Measurements from ENCODE around the gene ASAP2. TPM values are rescaled to one million over a fixed set of nuclear protein-coding genes. Genes with fewer than 3 reads are reported as not detected.

The ASAP2 gene
- polyA plus RNA-seq, 3 donors = 0.08 to 1.1 (median 0.20) TPM

DNA sequence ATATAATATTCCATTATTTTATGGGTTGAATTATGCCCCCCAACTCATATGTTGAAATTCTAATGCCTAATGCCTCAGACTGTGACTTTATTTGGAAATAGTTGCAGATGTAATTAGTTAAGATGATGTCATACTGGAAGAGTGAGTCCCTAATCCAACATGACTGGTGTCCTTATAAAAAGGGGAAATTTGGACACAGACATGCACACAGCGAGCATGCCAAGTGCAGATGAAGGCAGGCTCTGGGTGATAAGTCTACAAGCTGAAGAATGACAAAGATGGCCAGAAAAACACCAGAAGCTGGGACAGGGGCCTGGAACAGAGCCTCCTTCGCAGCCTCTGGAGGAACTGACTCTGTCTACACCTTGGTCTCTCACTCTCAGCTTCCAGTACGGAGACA, 10.0 kb upstream of the ASAP2 start:
- H3K4me1 Mint-ChIP-seq = peaks cover 13% of the 10 kb centered on the region
- Histone ChIP-seq H3K4me3 (replicated peaks in 1 of 3; ENCODE audit: low read depth in 2 of 3, low read length in 3 of 3) (no peak overlapping the region), H3K4me2 (replicated peaks; ENCODE audit: extremely low read depth, low read length, poor library complexity, severe bottlenecking) (no peak overlapping the region), H3K36me3 (replicated peaks in 1 of 2; ENCODE audit: control insufficient read depth in 1 of 2, insufficient read depth in 2 of 2, low read length in 2 of 2) (no peaks in the 10 kb centered on the region), H3K9ac (ENCODE audit: insufficient read depth, low read length, poor library complexity, severe bottlenecking) (no peak overlapping the region), H3K9me3 (replicated peaks in 1 of 2; ENCODE audit: control insufficient read depth in 1 of 2, insufficient read depth in 1 of 2, low read length in 2 of 2) (no peaks in the 10 kb centered on the region), H3K79me2 (ENCODE audit: insufficient read depth, low read length) (no peaks in the 10 kb centered on the region), H3K27ac (ENCODE audit: low read depth in 1 of 2, low read length in 2 of 2) (no peak overlapping the region), H3K27me3 (ENCODE audit: control insufficient read depth in 2 of 2, insufficient read depth in 2 of 2, low read length in 2 of 2) (peaks cover 0 to 4% of the 10 kb centered on the region in 2 donors), H4K20me1 (ENCODE audit: insufficient read depth, low read length) (no peaks in the 10 kb centered on the region), H2AFZ (ENCODE audit: insufficient read depth, low read depth, low read length, poor library complexity, severe bottlenecking) (no peak overlapping the region), H3K4me1 (ENCODE audit: control insufficient read depth in 1 of 2, insufficient read depth in 2 of 2, low read length in 2 of 2) (peaks cover 13 to 14% of the 10 kb centered on the region in 2 donors)
- no peak overlapping the region for H3K27ac Mint-ChIP-seq
- intact Hi-C loops (cut with micrococcal nuclease) = no loop called here
- 86% methylated on average over 2 of the region's 3 CpGs for WGBS (ENCODE audit: insufficient coverage)
- peak in 1 of 3 donors; percentile 33 for DNase-seq
- H3K4me3 Mint-ChIP-seq = no peak overlapping the region
- H3K27me3 Mint-ChIP-seq (ENCODE audit: low read depth in 3 of 3) = peaks cover 2 to 7% (median 4%) of the 10 kb centered on the region in 3 donors
- TF ChIP-seq, protein P1, sequence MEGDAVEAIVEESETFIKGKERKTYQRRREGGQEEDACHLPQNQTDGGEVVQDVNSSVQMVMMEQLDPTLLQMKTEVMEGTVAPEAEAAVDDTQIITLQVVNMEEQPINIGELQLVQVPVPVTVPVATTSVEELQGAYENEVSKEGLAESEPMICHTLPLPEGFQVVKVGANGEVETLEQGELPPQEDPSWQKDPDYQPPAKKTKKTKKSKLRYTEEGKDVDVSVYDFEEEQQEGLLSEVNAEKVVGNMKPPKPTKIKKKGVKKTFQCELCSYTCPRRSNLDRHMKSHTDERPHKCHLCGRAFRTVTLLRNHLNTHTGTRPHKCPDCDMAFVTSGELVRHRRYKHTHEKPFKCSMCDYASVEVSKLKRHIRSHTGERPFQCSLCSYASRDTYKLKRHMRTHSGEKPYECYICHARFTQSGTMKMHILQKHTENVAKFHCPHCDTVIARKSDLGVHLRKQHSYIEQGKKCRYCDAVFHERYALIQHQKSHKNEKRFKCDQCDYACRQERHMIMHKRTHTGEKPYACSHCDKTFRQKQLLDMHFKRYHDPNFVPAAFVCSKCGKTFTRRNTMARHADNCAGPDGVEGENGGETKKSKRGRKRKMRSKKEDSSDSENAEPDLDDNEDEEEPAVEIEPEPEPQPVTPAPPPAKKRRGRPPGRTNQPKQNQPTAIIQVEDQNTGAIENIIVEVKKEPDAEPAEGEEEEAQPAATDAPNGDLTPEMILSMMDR (IDR thresholded peaks at IDR 0.05) = no peak
- H3K9me3 Mint-ChIP-seq = peaks cover 0 to 2% (median 0%) of the 10 kb centered on the region in 7 donors
- H3K36me3 Mint-ChIP-seq = no peaks in the 10 kb centered on the region

DNA sequence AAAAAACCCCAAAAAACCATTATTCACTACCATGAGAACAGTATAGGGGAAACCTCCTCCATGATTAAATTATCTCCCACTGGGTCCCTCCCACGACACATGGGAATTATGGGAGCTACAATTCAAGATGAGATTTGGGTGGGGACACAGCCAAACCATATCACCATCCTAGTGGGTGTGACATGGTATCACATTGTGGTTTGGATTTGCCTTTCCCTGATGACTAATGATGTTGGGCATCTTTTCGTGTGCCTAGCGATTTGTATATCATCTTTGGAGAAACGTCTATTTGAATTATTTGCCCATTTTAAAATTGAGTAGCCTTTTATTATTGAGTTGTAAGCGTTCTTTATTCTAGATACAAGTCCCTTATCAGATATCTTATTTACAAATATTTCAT, 8.7 kb upstream of the ASAP2 start:
- no peaks in the 10 kb centered on the region for H3K36me3 Mint-ChIP-seq
- no CpG with 5 or more reads among the region's 5 CpGs for WGBS (ENCODE audit: insufficient coverage)
- no peaks in the 10 kb centered on the region for H3K79me2 ChIP-seq (ENCODE audit: insufficient read depth, low read length)
- H3K9me3 Mint-ChIP-seq = peaks cover 0 to 2% (median 0%) of the 10 kb centered on the region in 7 donors
- no peak overlapping the region for H3K27ac ChIP-seq (ENCODE audit: low read depth in 1 of 2, low read length in 2 of 2)
- no peak overlapping the region for H2AFZ ChIP-seq (ENCODE audit: insufficient read depth, low read depth, low read length, poor library complexity, severe bottlenecking)
- no peak overlapping the region for H3K4me3 Mint-ChIP-seq
- peaks cover under 1% of the 10 kb centered on the region for H3K4me1 Mint-ChIP-seq
- H3K27ac Mint-ChIP-seq = no peak overlapping the region
- no peak overlapping the region for H3K4me3 ChIP-seq (replicated peaks in 1 of 3; ENCODE audit: low read depth in 2 of 3, low read length in 3 of 3)
- peaks cover 0 to 4% of the 10 kb centered on the region in 2 donors for H3K27me3 ChIP-seq (ENCODE audit: control insufficient read depth in 2 of 2, insufficient read depth in 2 of 2, low read length in 2 of 2)
- no peaks in the 10 kb centered on the region for H4K20me1 ChIP-seq (ENCODE audit: insufficient read depth, low read length)
- no peak overlapping the region for H3K9ac ChIP-seq (ENCODE audit: insufficient read depth, low read length, poor library complexity, severe bottlenecking)
- no peaks in the 10 kb centered on the region for H3K9me3 ChIP-seq (replicated peaks in 1 of 2; ENCODE audit: control insufficient read depth in 1 of 2, insufficient read depth in 1 of 2, low read length in 2 of 2)
- peaks cover 2 to 7% (median 4%) of the 10 kb centered on the region in 3 donors for H3K27me3 Mint-ChIP-seq (ENCODE audit: low read depth in 3 of 3)
- no peak overlapping the region for H3K4me2 ChIP-seq (replicated peaks; ENCODE audit: extremely low read depth, low read length, poor library complexity, severe bottlenecking)
- H3K4me1 ChIP-seq (ENCODE audit: control insufficient read depth in 1 of 2, insufficient read depth in 2 of 2, low read length in 2 of 2) = peaks cover under 1 to 1% of the 10 kb centered on the region in 2 donors
- no peaks in the 10 kb centered on the region for H3K36me3 ChIP-seq (replicated peaks in 1 of 2; ENCODE audit: control insufficient read depth in 1 of 2, insufficient read depth in 2 of 2, low read length in 2 of 2)
- TF ChIP-seq, protein P1 (IDR thresholded peaks at IDR 0.05) = no peak
- no peak for DNase-seq
- intact Hi-C loops (cut with micrococcal nuclease) = no loop called here

All from CD14-positive monocyte (primary cell).